OCI-LY1 (cell line): ENCODE results near the gene BMPR2.

ENCODE experiments used
- H2AFZ ChIP-seq: fragments of 200-600 bp; sonication (generic), shearing (Covaris generic); 2 replicates; pipeline ENCODE4 v1.6.0; 2014; ENCODE audit warnings: antibody characterized with exemption, mild to moderate bottlenecking, low read length
- H3F3A ChIP-seq: fragments of 200-600 bp; sonication (generic), shearing (Covaris generic); 2 replicates; pipeline ENCODE4 v1.6.0; 2014; ENCODE audit warnings: mild to moderate bottlenecking, antibody characterized with exemption, low read length, moderate library complexity; ENCODE audit not compliant: insufficient read depth
- H3K27ac ChIP-seq: fragments of 200-600 bp; sonication (generic); 2 replicates; pipeline ENCODE4 v1.5.1; 2014; ENCODE audit warnings: low read length, mixed run types, mild to moderate bottlenecking, low read depth; ENCODE audit not compliant: poor library complexity, severe bottlenecking
- H3K27me3 ChIP-seq: fragments of 200-600 bp; sonication (generic); 2 replicates; pipeline ENCODE4 v1.6.0; 2014; ENCODE audit warnings: antibody characterized with exemption, mild to moderate bottlenecking, low read length, moderate library complexity; ENCODE audit not compliant: insufficient read depth
- H3K36me3 ChIP-seq: fragments of 200-600 bp; sonication (generic); 2 replicates; pipeline ENCODE4 v1.6.1; 2014; ENCODE audit warnings: mild to moderate bottlenecking, antibody characterized with exemption, low read length, moderate library complexity, mixed read lengths; ENCODE audit not compliant: insufficient read depth
- H3K4me1 ChIP-seq: fragments of 200-600 bp; sonication (generic); 2 replicates; pipeline ENCODE4 v1.5.1; 2014; ENCODE audit warnings: mild to moderate bottlenecking, low read length, moderate library complexity; ENCODE audit not compliant: insufficient read depth, severe bottlenecking
- H3K4me2 ChIP-seq: fragments of 200-600 bp; sonication (generic), shearing (Covaris generic); 2 replicates; pipeline ENCODE4 v1.6.1; 2014; ENCODE audit warnings: low read length
- H3K4me3 ChIP-seq: fragments of 200-600 bp; sonication (generic); 2 replicates; pipeline ENCODE4 v1.5.1; 2014; ENCODE audit warnings: low read length, low read depth, mild to moderate bottlenecking, mixed read lengths; ENCODE audit not compliant: poor library complexity, severe bottlenecking
- H3K79me2 ChIP-seq: fragments of 200-600 bp; shearing (Covaris generic); 2 replicates; pipeline ENCODE4 v1.6.1; 2016; ENCODE audit warnings: mixed run types, low read length, mixed read lengths; ENCODE audit not compliant: insufficient read depth
- H3K9ac ChIP-seq: fragments of 200-600 bp; sonication (generic), shearing (Covaris generic); 2 replicates; pipeline ENCODE4 v1.6.1; 2014; ENCODE audit warnings: mild to moderate bottlenecking, low read length, mixed read lengths
- H3K9me2 ChIP-seq: fragments of 200-600 bp; sonication (generic), shearing (Covaris generic); 2 replicates; pipeline ENCODE4 v1.6.1; 2014; ENCODE audit warnings: low read depth, mild to moderate bottlenecking, low read length, mixed read lengths
- H3K9me3 ChIP-seq: fragments of 200-600 bp; shearing (Covaris generic); 2 replicates; pipeline ENCODE4 v1.6.1; 2014; ENCODE audit warnings: low read length, mixed read lengths
- H4K20me1 ChIP-seq: fragments of 200-600 bp; sonication (generic), shearing (Covaris generic); 2 replicates; pipeline ENCODE4 v1.6.0; 2016; ENCODE audit warnings: mild to moderate bottlenecking, low read length; ENCODE audit not compliant: insufficient read depth
- EZH2 ChIP-seq: fragments of 200-600 bp; sonication (generic), shearing (Covaris generic); IDR thresholded peaks from 2 replicates; pipeline ENCODE4 v1.8.0; 2017; ENCODE audit warnings: borderline replicate concordance, mixed run types, mild to moderate bottlenecking, antibody characterized with exemption, low read length, moderate library complexity, mixed read lengths
- TF ChIP-seq, protein P1 (sequence below): fragments of 200-600 bp; sonication (generic), shearing (Covaris generic); IDR thresholded peaks from 2 replicates; pipeline ENCODE4 v1.5.1; 2017; ENCODE audit warnings: mild to moderate bottlenecking, antibody characterized with exemption, low read length, moderate library complexity, mixed read lengths

Gene BMPR2

DNA sequence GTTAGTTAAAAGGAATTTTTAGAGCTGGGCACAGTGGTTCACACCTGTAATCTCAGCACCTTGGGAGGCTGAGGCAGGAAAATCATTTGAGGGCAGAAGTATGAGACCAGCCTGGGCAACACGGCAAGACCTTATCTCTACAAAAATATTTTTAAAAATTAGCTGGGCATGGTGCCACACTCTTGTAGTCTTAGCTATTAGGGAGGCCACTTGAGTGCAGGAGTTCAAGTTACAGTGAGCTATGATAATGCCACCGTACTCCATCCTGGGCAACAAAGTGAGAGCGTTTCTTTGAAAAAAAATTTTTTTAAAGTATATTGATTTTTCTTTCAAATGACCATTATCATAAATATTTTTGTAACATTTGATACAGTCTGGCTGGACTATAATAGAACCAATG is 165.0 kb downstream of the BMPR2 start:
- Histone ChIP-seq H3K27ac (no peak overlapping the region), H3K9me3 (no peaks in the 10 kb centered on the region), H4K20me1 (no peaks in the 10 kb centered on the region), H2AFZ (no peak overlapping the region), H3K27me3 (no peaks in the 10 kb centered on the region), H3K9me2 (no peaks in the 10 kb centered on the region), H3K36me3 (no peaks in the 10 kb centered on the region), H3K4me2 (no peak overlapping the region), H3K79me2 (no peaks in the 10 kb centered on the region), H3K4me3 (no peak overlapping the region), H3K4me1 (peaks cover 3% of the 10 kb centered on the region), H3F3A (no peaks in the 10 kb centered on the region), H3K9ac (no peak overlapping the region)
- TF ChIP-seq, protein P1, sequence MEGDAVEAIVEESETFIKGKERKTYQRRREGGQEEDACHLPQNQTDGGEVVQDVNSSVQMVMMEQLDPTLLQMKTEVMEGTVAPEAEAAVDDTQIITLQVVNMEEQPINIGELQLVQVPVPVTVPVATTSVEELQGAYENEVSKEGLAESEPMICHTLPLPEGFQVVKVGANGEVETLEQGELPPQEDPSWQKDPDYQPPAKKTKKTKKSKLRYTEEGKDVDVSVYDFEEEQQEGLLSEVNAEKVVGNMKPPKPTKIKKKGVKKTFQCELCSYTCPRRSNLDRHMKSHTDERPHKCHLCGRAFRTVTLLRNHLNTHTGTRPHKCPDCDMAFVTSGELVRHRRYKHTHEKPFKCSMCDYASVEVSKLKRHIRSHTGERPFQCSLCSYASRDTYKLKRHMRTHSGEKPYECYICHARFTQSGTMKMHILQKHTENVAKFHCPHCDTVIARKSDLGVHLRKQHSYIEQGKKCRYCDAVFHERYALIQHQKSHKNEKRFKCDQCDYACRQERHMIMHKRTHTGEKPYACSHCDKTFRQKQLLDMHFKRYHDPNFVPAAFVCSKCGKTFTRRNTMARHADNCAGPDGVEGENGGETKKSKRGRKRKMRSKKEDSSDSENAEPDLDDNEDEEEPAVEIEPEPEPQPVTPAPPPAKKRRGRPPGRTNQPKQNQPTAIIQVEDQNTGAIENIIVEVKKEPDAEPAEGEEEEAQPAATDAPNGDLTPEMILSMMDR = no peak
- no peak for TF ChIP-seq EZH2

DNA sequence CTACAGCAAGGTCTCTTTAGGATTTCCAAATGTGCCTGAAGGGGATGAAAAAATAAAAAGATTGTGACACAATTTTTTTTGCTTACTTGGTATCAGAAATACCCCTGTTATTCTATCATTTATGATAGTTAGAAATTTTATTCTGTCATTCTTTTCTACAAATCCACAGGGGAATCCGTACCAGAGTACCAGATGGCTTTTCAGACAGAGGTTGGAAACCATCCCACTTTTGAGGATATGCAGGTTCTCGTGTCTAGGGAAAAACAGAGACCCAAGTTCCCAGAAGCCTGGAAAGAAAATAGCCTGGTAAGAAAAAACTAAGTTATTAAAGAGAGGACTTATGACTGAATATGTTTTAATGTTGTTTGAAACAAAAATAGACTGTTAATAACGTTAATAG is 166.0 kb downstream of the BMPR2 start:
- no peak overlapping the region for H3K4me2 ChIP-seq
- H3K9ac ChIP-seq = no peak overlapping the region
- no peak overlapping the region for H2AFZ ChIP-seq
- H3F3A ChIP-seq = no peaks in the 10 kb centered on the region
- H3K27ac ChIP-seq = no peak overlapping the region
- H3K79me2 ChIP-seq = no peaks in the 10 kb centered on the region
- no peak for TF ChIP-seq EZH2
- TF ChIP-seq, protein P1 = no peak
- no peaks in the 10 kb centered on the region for H4K20me1 ChIP-seq
- H3K4me1 ChIP-seq = peaks cover 3% of the 10 kb centered on the region
- no peaks in the 10 kb centered on the region for H3K9me2 ChIP-seq
- H3K27me3 ChIP-seq = no peaks in the 10 kb centered on the region
- H3K36me3 ChIP-seq = no peaks in the 10 kb centered on the region
- no peaks in the 10 kb centered on the region for H3K9me3 ChIP-seq
- H3K4me3 ChIP-seq = no peak overlapping the region

DNA sequence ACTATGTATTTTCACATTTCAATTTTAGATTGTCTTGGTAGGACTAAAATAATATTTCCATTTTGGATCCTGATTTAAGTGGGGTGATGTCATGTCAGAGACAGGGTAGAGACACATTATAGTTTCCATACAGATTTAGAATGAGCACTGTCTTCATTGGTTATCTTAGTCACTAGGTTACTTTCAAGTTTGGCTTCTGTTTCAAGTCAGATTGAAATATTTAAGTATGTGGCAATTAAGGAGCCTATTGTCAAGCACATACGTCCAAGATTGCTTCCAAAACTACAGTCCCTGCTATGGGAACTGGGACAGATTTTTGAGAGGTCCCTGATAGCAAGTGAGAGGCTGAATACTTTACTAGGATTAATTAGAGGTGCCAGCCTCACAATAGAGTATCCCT is 169.4 kb downstream of the BMPR2 start:
- H3K9ac ChIP-seq = no peak overlapping the region
- no peak overlapping the region for H3K27ac ChIP-seq
- H4K20me1 ChIP-seq = no peaks in the 10 kb centered on the region
- H3K9me2 ChIP-seq = no peaks in the 10 kb centered on the region
- no peaks in the 10 kb centered on the region for H3K27me3 ChIP-seq
- H3K4me2 ChIP-seq = no peak overlapping the region
- H3K9me3 ChIP-seq = no peaks in the 10 kb centered on the region
- no peaks in the 10 kb centered on the region for H3K36me3 ChIP-seq
- H3K4me3 ChIP-seq = no peak overlapping the region
- no peaks in the 10 kb centered on the region for H3K79me2 ChIP-seq
- H2AFZ ChIP-seq = no peak overlapping the region
- TF ChIP-seq, protein P1 = no peak
- H3K4me1 ChIP-seq = peaks cover 3% of the 10 kb centered on the region
- H3F3A ChIP-seq = no peaks in the 10 kb centered on the region
